ENCODE measurements around the gene MAP2K1.

- TF ChIP-seq, protein P1, sequence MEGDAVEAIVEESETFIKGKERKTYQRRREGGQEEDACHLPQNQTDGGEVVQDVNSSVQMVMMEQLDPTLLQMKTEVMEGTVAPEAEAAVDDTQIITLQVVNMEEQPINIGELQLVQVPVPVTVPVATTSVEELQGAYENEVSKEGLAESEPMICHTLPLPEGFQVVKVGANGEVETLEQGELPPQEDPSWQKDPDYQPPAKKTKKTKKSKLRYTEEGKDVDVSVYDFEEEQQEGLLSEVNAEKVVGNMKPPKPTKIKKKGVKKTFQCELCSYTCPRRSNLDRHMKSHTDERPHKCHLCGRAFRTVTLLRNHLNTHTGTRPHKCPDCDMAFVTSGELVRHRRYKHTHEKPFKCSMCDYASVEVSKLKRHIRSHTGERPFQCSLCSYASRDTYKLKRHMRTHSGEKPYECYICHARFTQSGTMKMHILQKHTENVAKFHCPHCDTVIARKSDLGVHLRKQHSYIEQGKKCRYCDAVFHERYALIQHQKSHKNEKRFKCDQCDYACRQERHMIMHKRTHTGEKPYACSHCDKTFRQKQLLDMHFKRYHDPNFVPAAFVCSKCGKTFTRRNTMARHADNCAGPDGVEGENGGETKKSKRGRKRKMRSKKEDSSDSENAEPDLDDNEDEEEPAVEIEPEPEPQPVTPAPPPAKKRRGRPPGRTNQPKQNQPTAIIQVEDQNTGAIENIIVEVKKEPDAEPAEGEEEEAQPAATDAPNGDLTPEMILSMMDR (conservative IDR thresholded peaks at IDR 0.05; ENCODE audit: low read depth, low read length): no peak
- no peak for TF ChIP-seq MXI1 (IDR thresholded peaks at IDR 0.05; ENCODE audit: borderline replicate concordance, low read depth, low read length)
- TF ChIP-seq POLR2A (IDR thresholded peaks at IDR 0.05; ENCODE audit: low read depth, low read length): no peak
- no peak for TF ChIP-seq RFX5 (IDR thresholded peaks at IDR 0.05; ENCODE audit: low read depth, low read length)
Observed at GRCh38 chr15:66419471-66419870, 32.8 kb downstream of the MAP2K1 start.

All from IMR-90 (cell line).